Lung microvascular endothelial cell (primary cell): ENCODE measurements around the gene GRIPAP1. TPM values are rescaled to one million over a fixed set of nuclear protein-coding genes. Genes with fewer than 3 reads are reported as not detected.

Experiments
- DNase-seq, 2 donors: peaks; one replicate each; pipeline versions ENCODE4 v3.0.0 to v3.0.0-alpha.2; 2010; ENCODE audit warnings: low read depth in 2 of 2
- total RNA-seq: library from RNA; depleted of rRNA; stranded (reverse); fragments of >200 nt; gene quantifications from 2 replicates; pipeline ENCODE4 v1.2.1, GENCODE V29; 2014

GRIPAP1 gene
- total RNA-seq, 1 donor from 2014 or later, result 19.6 TPM

DNA sequence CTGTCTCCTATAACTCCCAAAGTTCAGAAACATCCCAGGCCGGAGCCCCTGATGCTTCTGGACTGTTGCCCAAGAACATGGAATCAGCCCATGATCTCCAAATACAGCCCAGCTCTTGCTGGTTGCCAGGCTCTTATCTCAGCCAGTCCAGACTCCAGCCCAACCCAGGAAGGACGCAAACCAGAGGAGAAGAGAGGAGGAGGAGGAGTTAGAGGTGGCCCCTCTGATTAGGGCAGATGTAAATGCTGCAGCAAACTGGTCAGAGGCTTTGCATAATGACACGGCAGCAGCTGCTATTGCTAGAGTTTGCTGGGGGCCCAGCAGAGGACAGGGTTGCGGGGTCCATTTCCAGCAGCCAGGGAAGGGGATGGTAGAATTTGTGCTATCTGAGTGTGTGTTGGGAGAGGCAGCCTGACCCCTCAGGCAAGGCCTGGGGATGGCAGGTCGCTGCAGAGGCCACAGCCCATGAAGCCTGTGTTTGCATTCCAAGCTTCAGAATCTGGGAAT is 40.4 kb downstream of the GRIPAP1 start:
- peak in 1 of 2 donors; percentile 34 for DNase-seq

GRCh38 chrX:48960291-48960690 is 41.8 kb downstream of the GRIPAP1 start:
- no peak for DNase-seq

DNA sequence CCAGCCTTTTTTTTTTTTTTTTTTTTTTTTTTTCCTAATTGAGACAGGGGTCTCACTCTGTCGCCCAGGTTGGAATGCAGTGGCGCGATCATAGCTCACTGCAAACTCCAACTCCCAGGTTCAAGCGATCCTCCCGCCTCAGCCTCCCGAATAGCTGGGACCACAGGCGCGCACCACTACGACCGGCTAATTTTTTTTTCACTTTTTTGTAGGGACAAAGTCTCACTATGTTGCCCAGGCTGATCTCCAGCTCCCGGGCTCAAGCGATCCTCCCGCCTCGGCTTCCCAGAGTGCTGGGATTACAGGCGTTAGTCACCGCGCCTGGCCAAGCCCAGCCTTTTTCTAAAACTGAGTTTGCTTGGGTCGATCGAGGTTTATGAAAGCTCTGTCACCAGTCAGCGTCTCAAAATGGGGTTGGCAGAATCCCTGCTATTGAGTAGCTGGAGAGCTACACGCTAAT is 43.4 kb downstream of the GRIPAP1 start:
- DNase-seq, result peak; percentile 53

DNA sequence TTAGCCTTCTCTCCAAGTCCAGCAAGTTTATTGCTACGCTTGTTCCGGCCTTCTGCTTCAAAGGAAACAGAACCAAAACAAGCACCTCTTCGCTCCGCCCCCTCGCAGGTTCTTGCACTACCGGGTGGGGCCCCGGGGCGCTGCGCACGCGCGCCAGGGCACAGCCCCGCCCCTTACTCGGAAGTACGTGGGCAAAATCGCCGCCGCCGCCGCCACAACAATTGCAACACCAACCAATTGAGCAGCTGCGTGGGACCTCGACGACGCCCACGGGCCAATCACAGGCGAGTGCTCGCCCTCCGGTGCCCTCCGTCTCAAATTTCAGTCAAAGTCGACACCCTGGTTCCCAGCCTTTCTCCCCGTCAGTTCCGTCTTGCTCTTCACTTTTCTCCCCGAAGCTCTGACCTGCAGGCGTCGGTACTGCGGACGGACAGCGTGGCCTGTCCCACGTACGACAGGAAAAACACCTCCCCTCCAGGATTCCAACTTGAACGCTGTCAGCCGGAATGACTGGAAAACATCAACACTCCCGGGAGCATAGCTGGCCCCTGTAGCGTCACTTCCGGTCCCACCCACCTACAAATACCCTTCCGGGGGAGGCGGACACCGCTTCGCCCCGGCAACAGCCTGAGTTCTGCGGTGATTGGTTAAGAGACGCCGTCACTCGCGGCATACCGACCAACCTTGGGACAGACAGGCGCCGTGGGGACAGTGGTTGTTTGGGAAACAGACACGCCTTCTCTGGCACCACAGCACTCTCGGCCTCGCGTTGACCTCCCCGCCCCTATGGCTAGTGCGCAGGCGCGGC is 44.0 kb downstream of the GRIPAP1 start:
- peak; percentile 98 to 99 for DNase-seq

DNA sequence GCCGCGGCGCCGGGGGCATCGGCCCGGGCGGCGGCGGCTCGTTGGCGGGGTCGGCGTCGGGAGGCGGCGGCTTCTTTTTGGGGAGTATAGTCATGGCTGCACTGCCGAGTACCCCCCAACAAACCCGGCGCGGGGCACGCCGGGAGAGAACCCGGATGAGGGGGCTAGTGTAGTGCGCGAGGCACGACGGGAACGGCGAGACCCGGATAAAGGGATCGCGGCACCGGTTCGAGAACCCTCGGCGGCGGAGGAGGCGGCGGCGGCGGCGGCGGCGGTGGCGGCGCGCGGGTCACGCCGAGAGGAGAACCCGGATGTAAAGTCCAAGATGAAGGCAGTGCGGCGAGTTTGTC is 44.6 kb downstream of the GRIPAP1 start, which contains the start of gene OTUD5:
Gene OTUD5, minus strand, starts transcription at position 131 of the 350 bp plus-strand sequence. Its CDS starts 37 bp downstream, at position 94.
- DNase-seq, result no peak

DNA sequence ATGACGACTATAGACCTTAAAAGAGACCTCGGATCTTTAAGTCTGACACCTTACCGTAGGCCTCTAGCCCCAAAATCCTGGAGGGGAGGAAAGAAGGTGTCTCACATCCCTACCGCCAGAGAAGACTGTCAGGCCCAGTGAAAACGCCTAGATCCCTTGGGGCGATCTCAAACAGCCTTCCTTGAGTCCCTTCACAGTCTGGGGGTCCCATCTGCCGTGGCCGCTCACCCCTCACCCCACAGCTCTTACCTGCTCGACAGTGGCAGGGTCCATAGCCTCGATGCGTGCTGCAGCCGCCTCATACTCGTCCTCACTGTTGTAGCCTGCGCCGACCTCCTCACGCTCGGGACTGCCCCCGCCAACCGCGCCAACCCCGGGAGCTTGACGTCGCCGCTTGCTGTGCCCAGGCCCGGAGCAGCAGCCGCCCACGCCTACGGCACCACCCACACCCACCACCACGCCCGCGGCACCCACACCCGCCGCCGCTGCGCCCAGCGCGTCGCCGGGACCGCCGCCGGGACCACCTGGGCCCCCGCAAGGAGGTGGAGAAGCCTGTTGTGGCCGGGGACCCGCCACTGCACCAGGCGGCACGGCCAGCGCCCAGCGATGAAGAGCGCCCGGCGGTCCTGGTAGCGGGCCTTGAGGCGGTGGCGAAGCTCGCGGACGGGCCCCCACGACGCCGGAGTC is 45.2 kb downstream of the GRIPAP1 start:
- peak; percentile 40 to 49 for DNase-seq

DNA sequence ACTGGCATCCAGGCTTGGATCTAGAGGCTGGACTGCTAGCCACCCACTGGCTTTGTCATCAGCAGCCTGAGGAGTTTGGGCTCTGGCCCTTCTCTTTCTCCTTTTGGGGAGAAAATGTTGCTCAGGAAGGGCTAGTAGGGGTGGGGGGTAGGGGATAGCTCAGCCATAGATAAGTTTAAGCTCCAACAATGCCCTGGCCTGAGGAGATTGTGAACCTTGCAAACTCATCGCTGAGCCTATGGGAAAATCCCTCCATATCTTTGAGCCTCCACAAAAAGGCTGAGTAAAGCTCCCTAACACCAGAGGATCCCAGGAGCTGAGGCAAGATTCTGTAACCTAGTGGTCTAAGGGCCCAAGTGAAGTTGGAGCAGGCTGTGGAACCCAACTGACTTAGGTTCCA is 53.5 kb downstream of the GRIPAP1 start:
- no peak for DNase-seq

DNA sequence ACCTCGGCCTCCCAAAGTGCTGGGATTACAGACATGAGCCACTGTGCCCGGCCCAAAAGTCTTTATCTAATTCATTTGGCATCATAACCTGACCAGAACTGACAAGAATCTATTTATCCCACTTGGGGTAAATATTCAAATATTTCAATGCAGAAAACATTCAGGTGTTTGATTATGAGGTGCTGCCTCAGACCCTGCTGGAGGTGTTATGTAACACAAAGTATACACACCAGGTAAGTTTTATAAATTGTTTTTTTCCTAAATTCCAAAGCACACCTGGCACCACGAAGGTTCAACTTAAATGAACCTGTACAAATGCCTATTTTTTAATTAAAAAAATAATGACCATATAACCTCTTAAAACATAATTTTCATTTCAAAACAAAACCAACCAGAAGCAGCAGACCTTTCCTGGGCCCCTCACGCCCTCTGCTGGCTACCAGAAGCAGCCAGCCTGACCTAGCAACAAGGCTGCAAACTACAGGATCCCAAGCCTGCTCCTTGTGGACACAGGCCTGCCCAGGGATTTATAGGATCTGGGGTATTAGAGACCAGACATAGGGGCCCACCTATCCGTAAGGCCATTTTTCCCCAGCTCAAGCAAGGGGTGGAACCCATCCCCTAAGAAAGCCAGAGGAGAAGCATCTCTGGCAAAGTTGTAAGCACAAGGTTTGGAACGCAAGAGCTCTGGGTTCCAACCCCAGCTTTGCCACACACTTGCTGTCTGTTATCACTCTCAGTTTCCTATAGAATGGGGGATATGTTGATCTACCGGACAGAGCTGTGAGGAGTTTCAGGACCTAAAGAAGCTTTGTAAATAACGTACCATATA is 56.3 kb downstream of the GRIPAP1 start:
- DNase-seq, result peak; percentile 57 to 69

DNA sequence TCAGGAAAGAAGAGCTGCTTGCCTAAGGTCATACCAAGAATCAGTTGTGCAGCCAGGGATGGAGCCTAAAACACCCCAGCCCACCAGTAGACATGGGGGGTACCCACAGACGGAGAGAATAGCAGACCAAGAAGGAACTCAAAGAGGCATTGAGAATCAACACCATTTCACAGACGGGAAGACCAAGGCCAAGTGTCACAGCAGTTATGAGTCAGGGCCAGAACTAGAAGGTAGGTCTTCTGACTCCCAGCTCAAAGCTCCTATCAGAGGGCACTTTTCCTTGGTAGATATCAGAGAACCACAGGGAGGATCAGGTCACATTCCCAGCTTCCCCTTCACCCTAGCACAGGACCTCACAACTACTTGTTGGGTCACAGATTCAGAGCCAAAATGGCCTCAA is 59.2 kb downstream of the GRIPAP1 start:
- no peak for DNase-seq

GRCh38 chrX:48940404-48940955 is 61.6 kb downstream of the GRIPAP1 start:
- no peak for DNase-seq

GRCh38 chrX:48939524-48940228 is 62.4 kb downstream of the GRIPAP1 start:
- DNase-seq, result no peak

DNA sequence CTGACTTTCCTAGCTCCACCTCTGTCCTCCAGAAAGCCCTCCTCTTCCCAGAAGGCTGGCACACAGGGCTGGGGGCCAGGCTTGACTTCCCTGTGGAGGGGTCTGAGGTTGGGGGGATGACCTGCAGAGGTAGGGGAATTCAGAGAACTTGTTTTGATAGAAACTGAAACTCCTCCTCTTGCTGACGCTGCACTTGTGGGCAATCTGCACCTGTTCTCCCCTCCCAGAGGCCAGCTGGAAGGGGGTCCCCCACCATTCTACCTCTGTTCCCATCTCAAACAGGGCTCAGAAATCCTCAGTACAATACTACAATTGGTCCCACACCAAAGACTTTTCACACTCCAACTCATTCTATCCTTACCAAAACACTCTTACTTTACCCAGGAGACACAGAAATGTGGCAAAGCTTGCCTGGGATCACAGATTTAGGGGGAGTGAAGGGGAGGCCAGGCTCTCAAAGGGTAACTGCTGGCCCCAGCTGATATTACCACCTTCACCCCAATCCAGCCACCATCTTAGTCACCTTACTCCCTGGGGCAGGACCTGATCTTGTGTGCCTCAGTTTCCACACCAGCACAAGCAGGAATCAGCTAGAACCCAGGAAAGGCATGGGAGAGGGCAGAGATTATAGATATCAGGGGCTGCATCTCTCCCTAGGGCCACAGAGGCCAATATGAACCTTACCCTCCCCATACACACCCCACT is 63.2 kb downstream of the GRIPAP1 start:
- no peak for DNase-seq

DNA sequence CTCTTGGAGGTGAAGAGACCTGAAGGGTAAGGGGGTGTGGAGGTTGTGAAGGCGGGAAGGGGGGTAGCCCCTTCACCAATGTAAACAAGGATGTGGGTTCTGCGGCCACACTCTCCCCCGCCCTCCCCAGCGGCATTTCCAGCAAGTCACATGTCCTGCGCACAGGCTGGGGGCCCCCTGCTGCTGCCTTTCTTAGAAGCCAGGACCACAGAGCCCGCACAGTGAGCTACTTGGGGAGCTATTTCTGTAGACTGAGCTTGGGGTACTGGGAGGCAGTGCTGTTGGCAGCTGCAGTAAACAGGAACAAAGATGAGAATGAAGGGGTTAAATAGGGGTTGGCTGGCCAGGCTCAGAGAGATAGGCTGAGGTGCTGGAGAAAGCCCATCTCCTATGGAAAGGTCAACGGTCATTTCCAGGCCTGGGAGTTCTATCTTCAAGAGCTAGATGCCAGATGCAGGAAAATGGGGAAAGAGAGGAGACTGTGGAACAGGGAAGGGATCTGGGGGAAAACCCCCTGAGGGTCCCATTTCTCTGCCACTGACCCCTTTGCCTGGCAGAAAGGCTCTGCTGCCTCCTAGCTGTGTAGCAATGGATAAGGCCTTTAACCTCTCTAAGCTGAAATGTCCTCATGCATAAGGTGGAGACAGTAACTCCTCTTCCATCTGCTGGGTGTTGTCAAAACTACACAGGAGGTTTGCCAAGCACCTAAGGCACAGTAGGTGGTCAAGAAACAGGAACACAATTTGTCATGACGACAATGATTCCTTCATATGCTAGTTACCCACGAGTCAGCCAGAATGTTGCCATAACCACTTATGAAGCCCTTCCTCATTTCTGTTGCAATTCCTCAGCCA is 64.8 kb downstream of the GRIPAP1 start:
- DNase-seq, result no peak

- no peak for DNase-seq
These were observed 65.5 kb downstream of the GRIPAP1 start for GRCh38 chrX:48936429-48937053.

- DNase-seq, result no peak
These were observed 66.8 kb downstream of the GRIPAP1 start for GRCh38 chrX:48935301-48935670.

DNA sequence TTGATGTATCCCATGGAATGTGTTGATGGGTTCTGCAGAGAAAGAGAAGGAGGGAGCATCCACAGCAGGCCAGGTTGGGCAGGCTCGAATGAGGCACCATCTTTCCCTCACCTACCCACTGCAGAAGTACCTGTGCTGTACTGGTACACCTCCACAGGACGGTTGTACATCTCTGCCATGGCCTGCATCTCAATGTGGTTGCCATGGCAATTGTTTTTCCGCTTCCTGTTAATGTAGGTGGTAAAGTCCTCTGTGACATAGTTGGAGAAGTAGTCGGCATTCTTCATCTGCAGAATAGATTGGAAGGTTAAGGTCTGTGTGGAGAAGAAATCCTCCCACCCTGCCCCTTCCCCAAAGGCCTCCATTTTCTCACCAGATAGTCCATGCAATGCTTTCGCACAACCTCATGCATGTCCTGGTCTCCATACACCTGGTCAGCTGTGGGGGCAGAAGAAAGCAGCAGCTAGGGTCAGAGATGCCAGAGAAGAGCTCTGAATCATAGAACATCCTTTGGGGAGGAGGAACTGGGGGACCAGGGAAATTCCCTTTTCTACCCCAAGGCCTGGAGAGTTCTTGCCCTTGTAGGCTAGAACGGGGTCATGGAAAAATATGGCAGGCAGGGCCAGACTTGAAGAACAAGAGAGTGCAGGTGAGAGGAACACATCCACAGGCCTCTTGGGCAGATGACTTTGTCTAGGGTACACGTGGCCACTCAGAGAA is 67.3 kb downstream of the GRIPAP1 start:
- DNase-seq, result no peak

DNA sequence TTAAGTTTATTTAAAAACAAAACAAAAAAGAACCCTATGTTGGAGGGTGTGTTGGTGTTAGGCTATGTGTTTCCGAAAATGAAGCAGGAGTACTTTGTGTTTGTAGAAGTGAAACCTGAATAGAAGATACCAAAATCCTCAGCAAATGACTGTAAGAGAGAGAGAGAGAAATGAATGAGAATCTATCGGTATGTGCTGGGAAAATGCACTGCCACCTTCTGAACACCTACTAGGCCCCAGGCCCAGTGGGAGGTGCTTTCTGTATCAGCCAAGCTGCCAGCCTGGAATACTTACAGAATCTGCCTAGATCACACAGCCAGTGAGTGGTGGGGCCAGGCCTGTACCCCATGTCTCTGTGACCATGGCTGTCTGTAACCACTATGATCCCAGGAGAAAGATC is 68.3 kb downstream of the GRIPAP1 start:
- no peak for DNase-seq

- no peak for DNase-seq
These were observed 74.2 kb downstream of the GRIPAP1 start for GRCh38 chrX:48927736-48928382.
